WTC11 (cell line): ENCODE measurements around the gene NUP214. TPM values are rescaled to one million over a fixed set of nuclear protein-coding genes. Genes with fewer than 3 reads are reported as not detected.

ENCODE experiments used
- ATAC-seq: fragments of 200-7000 bp; cut with Tn5 transposase; 2 replicates; pipeline ENCODE4 v1.10.0; 2021; ENCODE audit warnings: mild to moderate bottlenecking, moderate library complexity
- CTCF ChIA-PET: fragments of 300-600 bp; sonication (Branson Sonifier 250); formaldehyde crosslinking; loops from one replicate; lab custom pipeline; 2021; ENCODE audit warnings: antibody characterized with exemption; lab: Charles Lee
- POLR2A ChIA-PET: fragments of 350-600 bp; sonication (Branson Sonifier 250); formaldehyde crosslinking; loops from one replicate; lab custom pipeline; 2021; ENCODE audit warnings: antibody characterized with exemption; lab: Charles Lee
- DNase-seq: peaks from one replicate; pipeline ENCODE4 v3.0.0; 2021; ENCODE audit warnings: low spot score
- H3K27ac Mint-ChIP-seq: 2 replicates; pipeline ENCODE4 v1.8.0; 2021; ENCODE audit warnings: mixed read lengths
- H3K27me3 Mint-ChIP-seq: 2 replicates; pipeline ENCODE4 v1.8.0; 2021; ENCODE audit warnings: low read depth, mild to moderate bottlenecking, moderate library complexity, mixed read lengths
- H3K36me3 Mint-ChIP-seq: 2 replicates; pipeline ENCODE4 v1.8.0; 2021; ENCODE audit warnings: mixed read lengths
- H3K4me1 Mint-ChIP-seq: 2 replicates; pipeline ENCODE4 v1.8.0; 2022; ENCODE audit warnings: mixed read lengths
- H3K4me3 Mint-ChIP-seq: 2 replicates; pipeline ENCODE4 v1.8.0; 2021; ENCODE audit warnings: mild to moderate bottlenecking, moderate library complexity, mixed read lengths
- H3K9me3 Mint-ChIP-seq: 2 replicates; pipeline ENCODE4 v1.8.0; 2021; ENCODE audit warnings: mixed read lengths
- CTCF ChIP-seq: fragments of 200-600 bp; IDR thresholded peaks from 2 replicates; pipeline ENCODE4 v1.8.0; 2022; ENCODE audit warnings: antibody characterized with exemption
- FOXK1 ChIP-seq: sonication (generic); formaldehyde crosslinking; IDR thresholded peaks from 2 replicates; pipeline ENCODE4 v1.8.0; 2022; ENCODE audit warnings: mild to moderate bottlenecking, moderate library complexity, missing genetic modification reagents
- GABPB1 ChIP-seq: sonication (generic); formaldehyde crosslinking; IDR thresholded peaks from 2 replicates; pipeline ENCODE4 v1.8.1; 2023; ENCODE audit warnings: mild to moderate bottlenecking, missing genetic modification reagents
- JUN ChIP-seq: sonication (generic); formaldehyde crosslinking; IDR thresholded peaks from 2 replicates; pipeline ENCODE4 v1.8.0; 2023; ENCODE audit warnings: mild to moderate bottlenecking, missing genetic modification reagents
- PRRX2 ChIP-seq: fragments of 250-450 bp; sonication (Bioruptor Pico); IDR thresholded peaks from 2 replicates; pipeline ENCODE4 v1.8.0; 2021; ENCODE audit warnings: mild to moderate bottlenecking
- ZNF121 ChIP-seq: sonication (generic); formaldehyde crosslinking; IDR thresholded peaks from 2 replicates; pipeline ENCODE4 v1.8.0; 2023; ENCODE audit warnings: missing genetic modification reagents
- ZNF671 ChIP-seq: fragments of 250-450 bp; sonication (Bioruptor Pico); IDR thresholded peaks from 2 replicates; pipeline ENCODE4 v1.8.0; 2021; ENCODE audit warnings: mild to moderate bottlenecking
- total RNA-seq: library from RNA; stranded (reverse); gene quantifications from 3 replicates; pipeline ENCODE4 v1.2.3, GENCODE V29; 2021
- TF ChIP-seq, protein P1 (sequence below): sonication (generic); formaldehyde crosslinking; IDR thresholded peaks from 2 replicates; pipeline ENCODE4 v1.8.1; 2023; ENCODE audit warnings: mild to moderate bottlenecking, missing genetic modification reagents, moderate library complexity
- TF ChIP-seq, protein P2 (sequence below): sonication (generic); formaldehyde crosslinking; IDR thresholded peaks from 2 replicates; pipeline ENCODE4 v1.8.1; 2022; ENCODE audit warnings: low read depth, missing genetic modification reagents, borderline replicate concordance
- TF ChIP-seq, protein P3 (sequence below): fragments of 250-450 bp; sonication (Bioruptor Pico); IDR thresholded peaks from 2 replicates; pipeline ENCODE4 v2.1.2; 2022; ENCODE audit warnings: mild to moderate bottlenecking, moderate library complexity
- TF ChIP-seq, protein P4 (sequence below): sonication (generic); formaldehyde crosslinking; IDR thresholded peaks from 2 replicates; pipeline ENCODE4 v1.8.0; 2022; ENCODE audit warnings: mild to moderate bottlenecking, missing genetic modification reagents
- TF ChIP-seq, protein P5 (sequence below): sonication (generic); formaldehyde crosslinking; conservative IDR thresholded peaks from 2 replicates; pipeline ENCODE4 v1.8.1; 2022; ENCODE audit warnings: mild to moderate bottlenecking, missing genetic modification reagents

Gene NUP214
- total RNA-seq, 1 experiment from 2014 or later: 41.8 TPM

DNA sequence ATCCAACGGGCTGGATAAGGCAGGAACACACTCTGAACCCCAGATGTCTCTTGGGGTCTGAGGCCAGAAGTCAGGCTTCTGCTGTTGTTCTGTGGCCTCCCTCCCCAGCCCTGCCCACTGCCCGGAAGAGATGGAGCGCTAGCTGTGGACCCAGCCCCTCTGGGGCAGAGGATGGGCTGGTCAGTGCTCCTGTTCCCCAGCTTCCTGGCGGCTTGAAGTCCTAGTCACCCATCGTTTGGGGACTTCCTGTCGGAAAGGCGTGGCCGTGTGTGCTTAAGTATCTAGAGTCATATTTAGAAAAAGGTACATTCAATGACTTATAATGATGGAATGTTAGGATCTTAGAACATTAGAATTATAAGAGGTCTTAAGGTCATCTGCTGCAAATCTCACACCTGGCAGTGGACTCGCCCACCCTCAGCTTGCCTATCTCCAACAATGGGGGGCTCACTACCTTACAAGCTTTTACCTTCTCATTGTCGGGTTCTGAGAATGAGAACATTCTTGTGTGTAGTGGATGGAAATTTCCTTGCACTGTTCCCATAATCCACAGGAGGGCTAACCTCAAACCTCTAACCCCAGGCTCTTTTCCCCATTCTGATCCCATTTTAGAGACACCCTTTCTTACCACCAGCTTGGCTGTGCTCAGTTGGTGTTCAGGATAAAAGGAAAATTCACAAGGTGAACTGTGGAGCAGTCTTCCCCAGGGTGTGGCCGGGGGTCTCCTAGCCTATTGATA, 42.4 kb upstream of the NUP214 start:
- Mint-ChIP-seq H3K27me3 (no peaks in the 10 kb centered on the region), H3K4me3 (no peak overlapping the region), H3K4me1 (no peaks in the 10 kb centered on the region), H3K27ac (no peak overlapping the region), H3K9me3 (no peaks in the 10 kb centered on the region), H3K36me3 (no peaks in the 10 kb centered on the region; the same call in 1 of the 2 replicates)
- CTCF ChIA-PET: interaction anchor here (1.1 kb wide), 1 partner anchor 13 kb away, joined by 3 read pairs; no protein-coding TSS in a partner anchor
- POLR2A ChIA-PET: no interaction called here
- ATAC-seq (no peak), DNase-seq (no peak)
- TF ChIP-seq, protein P1, sequence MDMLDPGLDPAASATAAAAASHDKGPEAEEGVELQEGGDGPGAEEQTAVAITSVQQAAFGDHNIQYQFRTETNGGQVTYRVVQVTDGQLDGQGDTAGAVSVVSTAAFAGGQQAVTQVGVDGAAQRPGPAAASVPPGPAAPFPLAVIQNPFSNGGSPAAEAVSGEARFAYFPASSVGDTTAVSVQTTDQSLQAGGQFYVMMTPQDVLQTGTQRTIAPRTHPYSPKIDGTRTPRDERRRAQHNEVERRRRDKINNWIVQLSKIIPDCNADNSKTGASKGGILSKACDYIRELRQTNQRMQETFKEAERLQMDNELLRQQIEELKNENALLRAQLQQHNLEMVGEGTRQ: no peak

- Mint-ChIP-seq H3K36me3 (no peaks in the 10 kb centered on the region; the same call in 1 of the 2 replicates), H3K4me1 (no peaks in the 10 kb centered on the region), H3K27me3 (no peaks in the 10 kb centered on the region), H3K4me3 (no peak overlapping the region), H3K27ac (peak overlapping the region; percentile 76; the same call in 1 of the 2 replicates), H3K9me3 (no peaks in the 10 kb centered on the region)
- POLR2A ChIA-PET: no interaction called here
- TF ChIP-seq JUN (CRISPR knock-in tag): no peak
- TF ChIP-seq CTCF: no peak
- TF ChIP-seq, protein P2, sequence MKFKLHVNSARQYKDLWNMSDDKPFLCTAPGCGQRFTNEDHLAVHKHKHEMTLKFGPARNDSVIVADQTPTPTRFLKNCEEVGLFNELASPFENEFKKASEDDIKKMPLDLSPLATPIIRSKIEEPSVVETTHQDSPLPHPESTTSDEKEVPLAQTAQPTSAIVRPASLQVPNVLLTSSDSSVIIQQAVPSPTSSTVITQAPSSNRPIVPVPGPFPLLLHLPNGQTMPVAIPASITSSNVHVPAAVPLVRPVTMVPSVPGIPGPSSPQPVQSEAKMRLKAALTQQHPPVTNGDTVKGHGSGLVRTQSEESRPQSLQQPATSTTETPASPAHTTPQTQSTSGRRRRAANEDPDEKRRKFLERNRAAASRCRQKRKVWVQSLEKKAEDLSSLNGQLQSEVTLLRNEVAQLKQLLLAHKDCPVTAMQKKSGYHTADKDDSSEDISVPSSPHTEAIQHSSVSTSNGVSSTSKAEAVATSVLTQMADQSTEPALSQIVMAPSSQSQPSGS (CRISPR knock-in tag): no peak
- TF ChIP-seq, protein P1: no peak
- no peak for TF ChIP-seq PRRX2 (CRISPR knock-in tag)
- no peak for TF ChIP-seq ZNF121 (CRISPR knock-in tag)
- TF ChIP-seq GABPB1 (CRISPR knock-in tag): no peak
- TF ChIP-seq, protein P3, sequence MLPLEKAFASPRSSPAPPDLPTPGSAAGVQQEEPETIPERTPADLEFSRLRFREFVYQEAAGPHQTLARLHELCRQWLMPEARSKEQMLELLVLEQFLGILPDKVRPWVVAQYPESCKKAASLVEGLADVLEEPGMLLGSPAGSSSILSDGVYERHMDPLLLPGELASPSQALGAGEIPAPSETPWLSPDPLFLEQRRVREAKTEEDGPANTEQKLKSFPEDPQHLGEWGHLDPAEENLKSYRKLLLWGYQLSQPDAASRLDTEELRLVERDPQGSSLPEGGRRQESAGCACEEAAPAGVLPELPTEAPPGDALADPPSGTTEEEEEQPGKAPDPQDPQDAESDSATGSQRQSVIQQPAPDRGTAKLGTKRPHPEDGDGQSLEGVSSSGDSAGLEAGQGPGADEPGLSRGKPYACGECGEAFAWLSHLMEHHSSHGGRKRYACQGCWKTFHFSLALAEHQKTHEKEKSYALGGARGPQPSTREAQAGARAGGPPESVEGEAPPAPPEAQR: no peak
- no peak for TF ChIP-seq ZNF671 (CRISPR knock-in tag)
- TF ChIP-seq, protein P4, sequence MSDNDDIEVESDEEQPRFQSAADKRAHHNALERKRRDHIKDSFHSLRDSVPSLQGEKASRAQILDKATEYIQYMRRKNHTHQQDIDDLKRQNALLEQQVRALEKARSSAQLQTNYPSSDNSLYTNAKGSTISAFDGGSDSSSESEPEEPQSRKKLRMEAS: no peak
- TF ChIP-seq FOXK1 (CRISPR knock-in tag): no peak
- TF ChIP-seq, protein P5, sequence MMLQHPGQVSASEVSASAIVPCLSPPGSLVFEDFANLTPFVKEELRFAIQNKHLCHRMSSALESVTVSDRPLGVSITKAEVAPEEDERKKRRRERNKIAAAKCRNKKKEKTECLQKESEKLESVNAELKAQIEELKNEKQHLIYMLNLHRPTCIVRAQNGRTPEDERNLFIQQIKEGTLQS (CRISPR knock-in tag): no peak
- DNase-seq: no peak
- ATAC-seq: no peak
- CTCF ChIA-PET: interaction anchor here (0.6 kb wide), 2 partner anchors 12 to 377 kb away, joined by 3 read pairs; partner anchors contain the start of gene AIF1L
Measured at GRCh38 chr9:131084661-131085369, 40.6 kb upstream of the NUP214 start.
